HepG2 (cell line): Measurements from ENCODE around the gene CNOT1. TPM values are rescaled to one million over a fixed set of nuclear protein-coding genes. Genes with fewer than 3 reads are reported as not detected.

Source experiments
- CAMTA2 ChIP-seq: sonication (generic); formaldehyde crosslinking; IDR thresholded peaks from 2 replicates; pipeline ENCODE4 v1.4.0; 2020; ENCODE audit warnings: mild to moderate bottlenecking, missing genetic modification reagents, borderline replicate concordance
- CBX5 ChIP-seq: sonication (generic); formaldehyde crosslinking; IDR thresholded peaks from 2 replicates; pipeline ENCODE4 v1.4.0; 2020; ENCODE audit warnings: missing genetic modification reagents, borderline replicate concordance
- CSRNP2 ChIP-seq: sonication (generic); formaldehyde crosslinking; conservative IDR thresholded peaks from 2 replicates; pipeline ENCODE4 v1.8.0; 2022; ENCODE audit warnings: low read depth, missing genetic modification reagents
- IRX3 ChIP-seq: sonication (generic); formaldehyde crosslinking; IDR thresholded peaks from 2 replicates; pipeline ENCODE4 v1.8.1; 2023; ENCODE audit warnings: mild to moderate bottlenecking, low read depth, missing genetic modification reagents, borderline replicate concordance
- POLR2A ChIP-seq, 2 experiments: IDR thresholded peaks; 2 replicates each; pipeline ENCODE4 v1.6.1; 2011; ENCODE audit warnings: low read depth in 2 of 2, low read length in 2 of 2, mild to moderate bottlenecking in 1 of 2, moderate library complexity in 1 of 2; ENCODE audit not compliant: insufficient read depth in 1 of 2
- RBFOX2 ChIP-seq: fragments of 200-400 bp; formaldehyde crosslinking; IDR thresholded peaks from 2 replicates; pipeline ENCODE4 v1.6.1; 2017; ENCODE audit warnings: low read depth, mild to moderate bottlenecking, low read length
- RBM22 ChIP-seq: fragments of 200-400 bp; formaldehyde crosslinking; optimal IDR thresholded peaks from 2 replicates; pipeline ENCODE3; 2017; ENCODE audit warnings: mild to moderate bottlenecking, low read length, moderate library complexity
- SMC3 ChIP-seq: IDR thresholded peaks from 2 replicates; pipeline ENCODE4 v1.6.1; 2011; ENCODE audit warnings: low read length, improper control_type of control experiment
- ZNF207 ChIP-seq: fragments of 450-650 bp; IDR thresholded peaks from 2 replicates; pipeline ENCODE4 v1.6.1; 2016; ENCODE audit warnings: antibody characterized with exemption, borderline replicate concordance
- ZNF567 ChIP-seq: sonication (generic); formaldehyde crosslinking; IDR thresholded peaks from 2 replicates; pipeline ENCODE4 v1.8.1; 2023; ENCODE audit warnings: mild to moderate bottlenecking, missing genetic modification reagents, borderline replicate concordance
- ZNF569 ChIP-seq: sonication (generic); formaldehyde crosslinking; IDR thresholded peaks from 2 replicates; pipeline ENCODE4 v1.5.0; 2020; ENCODE audit warnings: mild to moderate bottlenecking, missing genetic modification reagents, moderate library complexity, borderline replicate concordance
- ZNF75D ChIP-seq: sonication (generic); formaldehyde crosslinking; IDR thresholded peaks from 2 replicates; pipeline ENCODE4 v1.8.1; 2023; ENCODE audit warnings: missing genetic modification reagents, mild to moderate bottlenecking, borderline replicate concordance
- polyA plus RNA-seq, 8 experiments: library from polyadenylated mRNA; depleted of rRNA in 3 of 8; stranded (reverse) in 7 of 8; unstranded in 1 of 8; fragments of >200 nt; fragmentation: Illumina TruSeq in 4 of 8; extraction: Trizol in 4 of 8; gene quantifications; 2 replicates each; pipeline versions ENCODE4 v1.2.1 to v1.2.3, GENCODE V29; 2011 to 2016; ENCODE audit warnings: low read depth in 4 of 8, missing spikeins in 1 of 8, mixed read lengths in 1 of 8; ENCODE audit not compliant: insufficient read depth in 1 of 8
- total RNA-seq, 5 experiments: library from RNA; depleted of rRNA; stranded (reverse); fragments of >200 nt; fragmentation: Illumina TruSeq; extraction: Trizol; gene quantifications; 2 replicates each; pipeline ENCODE4 v1.2.3, GENCODE V29; 2016; ENCODE audit warnings: low read depth in 1 of 5
- TF ChIP-seq, protein P1 (sequence below): sonication (generic); formaldehyde crosslinking; conservative IDR thresholded peaks from 2 replicates; pipeline ENCODE4 v1.8.0; 2022; ENCODE audit warnings: mild to moderate bottlenecking, moderate library complexity, missing genetic modification reagents
- TF ChIP-seq, protein P2 (sequence below): sonication (generic); formaldehyde crosslinking; conservative IDR thresholded peaks from 2 replicates; pipeline ENCODE4 v1.4.0; 2020; ENCODE audit warnings: missing genetic modification reagents
- TF ChIP-seq, protein P3 (sequence below), 2 experiments: sonication (generic) in 1 of 2; formaldehyde crosslinking in 1 of 2; IDR thresholded peaks; 2 replicates each; pipeline versions ENCODE4 v1.4.0 to v1.6.1; 2016 to 2020; ENCODE audit warnings: borderline replicate concordance in 1 of 2, low read depth in 1 of 2, mild to moderate bottlenecking in 1 of 2, missing genetic modification reagents in 1 of 2
- TF ChIP-seq, protein P4 (sequence below): sonication (generic); formaldehyde crosslinking; IDR thresholded peaks from 2 replicates; pipeline ENCODE4 v1.5.1; 2020; ENCODE audit warnings: missing genetic modification reagents, mild to moderate bottlenecking, borderline replicate concordance

The CNOT1 gene
- total and polyA plus RNA-seq, 2 of the 13 experiments (the other 11 are each of a cell fraction or from before 2014, with no cell fraction given), result 188 to 232 TPM

DNA sequence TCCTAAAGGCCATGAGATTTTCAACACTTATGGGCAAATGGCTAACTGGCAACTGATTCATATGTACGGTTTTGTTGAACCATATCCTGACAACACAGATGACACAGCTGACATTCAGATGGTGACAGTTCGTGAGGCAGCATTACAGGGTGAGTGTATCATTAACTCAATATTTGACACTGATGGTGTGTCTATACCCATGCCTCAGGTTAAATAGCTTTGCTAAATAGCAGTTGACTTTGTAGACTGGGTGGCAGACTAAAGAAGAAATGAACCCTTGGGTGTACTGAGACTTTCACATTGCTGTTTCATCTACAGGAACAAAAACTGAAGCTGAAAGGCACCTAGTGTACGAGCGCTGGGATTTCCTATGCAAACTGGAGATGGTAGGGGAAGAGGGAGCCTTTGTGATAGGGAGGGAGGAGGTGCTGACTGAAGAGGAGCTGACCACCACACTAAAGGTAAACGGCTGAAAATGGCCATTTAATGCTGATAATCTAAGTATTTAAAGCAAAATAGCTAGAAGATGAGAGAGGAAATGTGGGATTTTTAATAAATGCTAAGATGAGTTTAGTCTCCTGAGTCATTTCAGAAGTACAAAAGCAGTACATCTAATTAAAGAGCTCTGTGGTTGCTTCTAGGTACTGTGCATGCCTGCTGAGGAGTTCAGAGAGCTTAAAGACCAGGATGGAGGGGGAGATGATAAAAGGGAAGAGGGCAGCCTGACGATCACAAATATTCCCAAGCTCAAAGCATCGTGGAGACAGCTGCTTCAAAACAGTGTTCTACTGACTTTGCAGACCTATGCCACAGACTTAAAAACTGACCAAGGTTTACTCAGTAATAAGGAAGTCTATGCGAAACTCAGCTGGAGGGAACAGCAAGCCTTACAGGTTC, 111.3 kb downstream of the CNOT1 start (continued):
- TF ChIP-seq, protein P1, sequence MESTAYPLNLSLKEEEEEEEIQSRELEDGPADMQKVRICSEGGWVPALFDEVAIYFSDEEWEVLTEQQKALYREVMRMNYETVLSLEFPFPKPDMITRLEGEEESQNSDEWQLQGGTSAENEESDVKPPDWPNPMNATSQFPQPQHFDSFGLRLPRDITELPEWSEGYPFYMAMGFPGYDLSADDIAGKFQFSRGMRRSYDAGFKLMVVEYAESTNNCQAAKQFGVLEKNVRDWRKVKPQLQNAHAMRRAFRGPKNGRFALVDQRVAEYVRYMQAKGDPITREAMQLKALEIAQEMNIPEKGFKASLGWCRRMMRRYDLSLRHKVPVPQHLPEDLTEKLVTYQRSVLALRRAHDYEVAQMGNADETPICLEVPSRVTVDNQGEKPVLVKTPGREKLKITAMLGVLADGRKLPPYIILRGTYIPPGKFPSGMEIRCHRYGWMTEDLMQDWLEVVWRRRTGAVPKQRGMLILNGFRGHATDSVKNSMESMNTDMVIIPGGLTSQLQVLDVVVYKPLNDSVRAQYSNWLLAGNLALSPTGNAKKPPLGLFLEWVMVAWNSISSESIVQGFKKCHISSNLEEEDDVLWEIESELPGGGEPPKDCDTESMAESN (CRISPR knock-in tag), result no peak
- TF ChIP-seq, protein P2, sequence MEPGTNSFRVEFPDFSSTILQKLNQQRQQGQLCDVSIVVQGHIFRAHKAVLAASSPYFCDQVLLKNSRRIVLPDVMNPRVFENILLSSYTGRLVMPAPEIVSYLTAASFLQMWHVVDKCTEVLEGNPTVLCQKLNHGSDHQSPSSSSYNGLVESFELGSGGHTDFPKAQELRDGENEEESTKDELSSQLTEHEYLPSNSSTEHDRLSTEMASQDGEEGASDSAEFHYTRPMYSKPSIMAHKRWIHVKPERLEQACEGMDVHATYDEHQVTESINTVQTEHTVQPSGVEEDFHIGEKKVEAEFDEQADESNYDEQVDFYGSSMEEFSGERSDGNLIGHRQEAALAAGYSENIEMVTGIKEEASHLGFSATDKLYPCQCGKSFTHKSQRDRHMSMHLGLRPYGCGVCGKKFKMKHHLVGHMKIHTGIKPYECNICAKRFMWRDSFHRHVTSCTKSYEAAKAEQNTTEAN, result no peak
- TF ChIP-seq ZNF207 (no peak), CSRNP2 (CRISPR knock-in tag) (no peak), CAMTA2 (CRISPR knock-in tag) (no peak), RBFOX2 (0 out of 2 replicates have a peak, but pooled peaks have one; percentile 30), IRX3 (CRISPR knock-in tag) (no peak), ZNF75D (CRISPR knock-in tag) (no peak), RBM22 (peak; percentile 96), ZNF567 (CRISPR knock-in tag) (no peak), POLR2A (IDR thresholded peaks at IDR 0.05; ENCODE audit: insufficient read depth in 1 of 2, low read depth in 2 of 2, low read length in 2 of 2) (peak in 1 of 2 experiments; percentile 40; a peak in 1 of 4 replicates), SMC3 (no peak), CBX5 (CRISPR knock-in tag) (no peak), ZNF569 (CRISPR knock-in tag) (no peak)
- TF ChIP-seq, protein P3, sequence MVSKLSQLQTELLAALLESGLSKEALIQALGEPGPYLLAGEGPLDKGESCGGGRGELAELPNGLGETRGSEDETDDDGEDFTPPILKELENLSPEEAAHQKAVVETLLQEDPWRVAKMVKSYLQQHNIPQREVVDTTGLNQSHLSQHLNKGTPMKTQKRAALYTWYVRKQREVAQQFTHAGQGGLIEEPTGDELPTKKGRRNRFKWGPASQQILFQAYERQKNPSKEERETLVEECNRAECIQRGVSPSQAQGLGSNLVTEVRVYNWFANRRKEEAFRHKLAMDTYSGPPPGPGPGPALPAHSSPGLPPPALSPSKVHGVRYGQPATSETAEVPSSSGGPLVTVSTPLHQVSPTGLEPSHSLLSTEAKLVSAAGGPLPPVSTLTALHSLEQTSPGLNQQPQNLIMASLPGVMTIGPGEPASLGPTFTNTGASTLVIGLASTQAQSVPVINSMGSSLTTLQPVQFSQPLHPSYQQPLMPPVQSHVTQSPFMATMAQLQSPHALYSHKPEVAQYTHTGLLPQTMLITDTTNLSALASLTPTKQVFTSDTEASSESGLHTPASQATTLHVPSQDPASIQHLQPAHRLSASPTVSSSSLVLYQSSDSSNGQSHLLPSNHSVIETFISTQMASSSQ (IDR thresholded peaks at IDR 0.05; ENCODE audit: low read depth), result no peak
- TF ChIP-seq, protein P3 (CRISPR knock-in tag; IDR thresholded peaks at IDR 0.05; ENCODE audit: borderline replicate concordance), result no peak
- TF ChIP-seq, protein P4, sequence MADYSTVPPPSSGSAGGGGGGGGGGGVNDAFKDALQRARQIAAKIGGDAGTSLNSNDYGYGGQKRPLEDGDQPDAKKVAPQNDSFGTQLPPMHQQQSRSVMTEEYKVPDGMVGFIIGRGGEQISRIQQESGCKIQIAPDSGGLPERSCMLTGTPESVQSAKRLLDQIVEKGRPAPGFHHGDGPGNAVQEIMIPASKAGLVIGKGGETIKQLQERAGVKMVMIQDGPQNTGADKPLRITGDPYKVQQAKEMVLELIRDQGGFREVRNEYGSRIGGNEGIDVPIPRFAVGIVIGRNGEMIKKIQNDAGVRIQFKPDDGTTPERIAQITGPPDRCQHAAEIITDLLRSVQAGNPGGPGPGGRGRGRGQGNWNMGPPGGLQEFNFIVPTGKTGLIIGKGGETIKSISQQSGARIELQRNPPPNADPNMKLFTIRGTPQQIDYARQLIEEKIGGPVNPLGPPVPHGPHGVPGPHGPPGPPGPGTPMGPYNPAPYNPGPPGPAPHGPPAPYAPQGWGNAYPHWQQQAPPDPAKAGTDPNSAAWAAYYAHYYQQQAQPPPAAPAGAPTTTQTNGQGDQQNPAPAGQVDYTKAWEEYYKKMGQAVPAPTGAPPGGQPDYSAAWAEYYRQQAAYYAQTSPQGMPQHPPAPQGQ (CRISPR knock-in tag), result no peak
